GM12892 (cell line): ENCODE data around the gene CPNE2.
"Not testable (repeated sequence)": the region's sequence is repeated elsewhere in the genome, so short reads cannot be mapped to it uniquely, and the experiment has no call there.

Source experiments
- DNase-seq: peaks from one replicate; pipeline ENCODE4 v3.0.0; 2011; ENCODE audit not compliant: insufficient read length
- FAIRE-seq: peaks from 2 replicates; lab custom pipeline; 2011; peaks lifted over from hg19 to GRCh38; lab: Jason Lieb, UNC
- POLR2A ChIP-seq: IDR thresholded peaks from 2 replicates; pipeline ENCODE4 v1.6.1; 2011; ENCODE audit warnings: low read depth, low read length, control low read depth
- POLR2AphosphoS5 ChIP-seq: IDR thresholded peaks from 2 replicates; pipeline ENCODE4 v1.6.1; 2011; ENCODE audit warnings: low read depth, low read length, control low read depth
- TAF1 ChIP-seq: IDR thresholded peaks from 2 replicates; pipeline ENCODE4 v1.6.1; 2011; ENCODE audit warnings: low read depth, mild to moderate bottlenecking, control low read depth, low read length, borderline replicate concordance

The CPNE2 gene

GRCh38 chr16:57106767-57107166, 14.4 kb downstream of the CPNE2 start:
- TF ChIP-seq POLR2AphosphoS5, result no peak
- TF ChIP-seq TAF1, result no peak
- no peak for TF ChIP-seq POLR2A
- no peak for DNase-seq
- FAIRE-seq, result no peak

GRCh38 chr16:57107321-57107922, 15.0 kb downstream of the CPNE2 start:
- FAIRE-seq (no peak), DNase-seq (no peak)
- TF ChIP-seq POLR2AphosphoS5 (no peak), POLR2A (no peak), TAF1 (no peak)

DNA sequence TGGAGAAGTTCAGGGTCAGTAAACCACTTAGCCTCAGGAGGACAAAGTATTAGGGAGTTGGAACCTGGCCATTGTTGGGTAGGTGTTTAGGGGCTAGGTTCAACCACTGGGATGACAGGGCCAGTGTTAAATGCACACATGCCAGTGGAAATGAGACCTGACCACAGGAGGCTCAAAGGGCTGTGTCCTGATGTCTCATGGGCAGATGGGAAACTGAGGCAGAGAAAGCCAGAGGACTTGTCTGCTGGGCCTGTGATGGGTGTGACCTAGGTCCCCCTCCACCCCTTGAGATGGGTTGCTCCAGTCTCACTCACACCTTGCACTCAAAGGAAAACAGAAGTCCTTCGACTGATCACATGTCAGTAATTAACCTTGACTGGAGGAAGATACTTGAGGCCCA, 16.0 kb downstream of the CPNE2 start:
- TF ChIP-seq TAF1 (no peak), POLR2A (no peak), POLR2AphosphoS5 (no peak)
- no peak for FAIRE-seq
- no peak for DNase-seq

GRCh38 chr16:57109259-57110105, 17.1 kb downstream of the CPNE2 start:
- FAIRE-seq, result peak; percentile 14

DNA sequence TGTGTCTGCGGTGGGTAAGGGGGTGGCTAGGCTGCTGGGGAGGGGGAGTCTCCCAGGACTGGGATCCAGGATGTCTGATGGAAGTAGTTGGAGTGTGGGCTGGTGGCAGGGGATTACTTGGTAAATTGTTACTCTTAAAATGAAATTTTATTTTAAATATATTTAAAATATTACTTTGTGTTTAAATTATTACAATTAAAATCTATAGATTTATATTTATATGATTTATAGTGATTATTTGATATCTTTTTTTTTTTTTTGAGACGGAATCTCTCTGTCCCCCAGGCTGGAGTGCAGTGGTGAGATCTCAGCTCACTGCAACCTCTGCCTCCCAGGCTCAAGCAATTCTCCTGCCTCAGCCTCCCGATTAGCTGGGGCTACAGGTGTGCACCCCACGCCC, 18.6 kb downstream of the CPNE2 start:
- no peak for FAIRE-seq
- no peak for DNase-seq

More at GRCh38 chr16:57109259-57110105, 17.1 kb downstream of the CPNE2 start:
- DNase-seq, result not testable (repeated sequence)

DNA sequence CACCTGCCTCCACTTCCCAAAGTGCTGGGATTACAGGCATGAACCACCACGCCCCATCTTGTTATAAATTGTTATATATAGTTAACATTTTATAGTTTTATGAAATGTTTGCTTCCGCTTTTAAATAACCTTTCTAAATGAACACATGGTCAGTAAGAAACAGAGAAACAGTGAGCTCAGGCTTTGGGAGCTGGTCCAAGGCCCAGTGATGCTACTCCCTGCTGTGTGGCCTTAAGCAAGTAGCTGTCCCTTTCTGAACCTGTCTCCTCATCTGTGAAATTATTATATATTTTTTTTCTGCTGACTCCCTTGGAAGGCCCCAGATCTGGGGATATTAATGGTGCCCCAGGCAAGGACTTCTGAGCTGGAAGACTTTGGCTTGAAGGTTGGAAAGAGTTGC, 19.0 kb downstream of the CPNE2 start:
- DNase-seq, result no peak
- FAIRE-seq, result no peak
- TF ChIP-seq POLR2A (no peak), TAF1 (no peak), POLR2AphosphoS5 (no peak)

More for the DNA sequence above, 18.6 kb downstream of the CPNE2 start:
- TF ChIP-seq POLR2AphosphoS5, result no peak
- no peak for TF ChIP-seq POLR2A
- no peak for TF ChIP-seq TAF1

- FAIRE-seq (no peak), DNase-seq (no peak)
- no peak for TF ChIP-seq POLR2AphosphoS5
- no peak for TF ChIP-seq TAF1
- no peak for TF ChIP-seq POLR2A
Observed at GRCh38 chr16:57112403-57113041, 20.1 kb downstream of the CPNE2 start.

GRCh38 chr16:57113042-57113453, 20.7 kb downstream of the CPNE2 start:
- no peak for DNase-seq
- peak; percentile 54 for FAIRE-seq
- TF ChIP-seq POLR2A, result no peak
- no peak for TF ChIP-seq TAF1
- no peak for TF ChIP-seq POLR2AphosphoS5

- TF ChIP-seq TAF1, result no peak
- no peak for TF ChIP-seq POLR2AphosphoS5
- TF ChIP-seq POLR2A, result no peak
- DNase-seq, result no peak
- FAIRE-seq, result no peak
Observed at GRCh38 chr16:57113664-57114063, 21.3 kb downstream of the CPNE2 start.

DNA sequence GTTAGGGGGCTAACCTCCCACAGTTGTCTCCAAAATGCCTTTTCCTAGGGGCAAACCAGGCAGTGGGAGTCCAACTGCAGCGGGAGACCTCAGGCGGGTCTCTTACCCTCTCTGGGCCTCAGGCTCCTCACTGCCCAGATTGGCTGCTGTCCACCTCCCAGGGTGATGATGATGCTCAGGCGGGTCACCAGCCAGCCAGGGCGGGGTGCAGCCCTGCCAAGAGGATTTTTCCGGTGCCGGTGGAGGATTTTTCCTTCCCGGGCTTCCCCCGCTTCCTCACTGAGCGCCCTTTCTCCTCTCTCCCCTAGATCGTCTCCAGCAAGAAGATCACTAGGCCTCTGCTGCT, 22.8 kb downstream of the CPNE2 start:
- TF ChIP-seq POLR2AphosphoS5 (no peak), POLR2A (no peak), TAF1 (no peak)
- FAIRE-seq, result no peak
- DNase-seq, result no peak

- no peak for DNase-seq
- TF ChIP-seq POLR2AphosphoS5 (no peak), TAF1 (no peak), POLR2A (no peak)
- no peak for FAIRE-seq
Observed at GRCh38 chr16:57115514-57116182, 23.3 kb downstream of the CPNE2 start.
